HepG2 (cell line): ENCODE results near the gene PVR. TPM values are rescaled to one million over a fixed set of nuclear protein-coding genes. Genes with fewer than 3 reads are reported as not detected.
A peak's percentile ranks its signal among the peaks of the same experiment; 100 is the strongest.

Experiments used
- CBX2 ChIP-seq, 2 experiments: fragments of 200-600 bp in 1 of 2; sonication (generic); formaldehyde crosslinking in 1 of 2; IDR thresholded peaks; 2 replicates each; pipeline versions ENCODE4 v1.7.0 to v1.8.1; 2018 to 2022; ENCODE audit warnings: low read depth in 2 of 2, low read length in 1 of 2, mild to moderate bottlenecking in 1 of 2, missing genetic modification reagents in 1 of 2
- ELF3 ChIP-seq: IDR thresholded peaks from 2 replicates; pipeline ENCODE4 v1.6.1; 2016; ENCODE audit warnings: missing genetic modification reagents, missing compliant biosample characterization
- GLI4 ChIP-seq: sonication (generic); formaldehyde crosslinking; IDR thresholded peaks from 2 replicates; pipeline ENCODE4 v1.5.1; 2020; ENCODE audit warnings: missing genetic modification reagents, mild to moderate bottlenecking, moderate library complexity, borderline replicate concordance
- HHEX ChIP-seq: IDR thresholded peaks from 2 replicates; pipeline ENCODE4 v1.6.1; 2016; ENCODE audit warnings: control low read depth
- MZF1 ChIP-seq: sonication (generic); formaldehyde crosslinking; IDR thresholded peaks from 2 replicates; pipeline ENCODE4 v1.8.1; 2023; ENCODE audit warnings: mild to moderate bottlenecking, missing genetic modification reagents, borderline replicate concordance
- NAIF1 ChIP-seq: sonication (generic); formaldehyde crosslinking; IDR thresholded peaks from 2 replicates; pipeline ENCODE4 v1.5.0; 2020; ENCODE audit warnings: mild to moderate bottlenecking, missing genetic modification reagents, borderline replicate concordance
- NONO ChIP-seq, 2 experiments: fragments of 450-650 bp in 1 of 2; sonication (generic) in 1 of 2; formaldehyde crosslinking in 1 of 2; IDR thresholded peaks in 1 of 2; conservative IDR thresholded peaks in 1 of 2; 2 replicates each; pipeline versions ENCODE4 v1.6.1 to v1.8.0; 2017 to 2022; ENCODE audit warnings: mild to moderate bottlenecking in 1 of 2, missing genetic modification reagents in 1 of 2, moderate library complexity in 1 of 2
- POLR2AphosphoS5 ChIP-seq: IDR thresholded peaks from 2 replicates; pipeline ENCODE4 v1.6.1; 2012; ENCODE audit warnings: low read depth, low read length
- RFXAP ChIP-seq: sonication (generic); formaldehyde crosslinking; IDR thresholded peaks from 2 replicates; pipeline ENCODE4 v1.4.0; 2020; ENCODE audit warnings: missing genetic modification reagents, borderline replicate concordance
- SMAD3 ChIP-seq: sonication (generic); formaldehyde crosslinking; IDR thresholded peaks from 2 replicates; pipeline ENCODE4 v1.4.0; 2020; ENCODE audit warnings: missing genetic modification reagents
- SP1 ChIP-seq, 2 experiments: fragments of 450-650 bp in 1 of 2; sonication (generic) in 1 of 2; formaldehyde crosslinking in 1 of 2; IDR thresholded peaks; 2 replicates each; pipeline versions ENCODE4 v1.4.0 to v1.6.1; 2016 to 2020; ENCODE audit warnings: missing genetic modification reagents in 1 of 2
- SRY ChIP-seq: sonication (generic); formaldehyde crosslinking; IDR thresholded peaks from 2 replicates; pipeline ENCODE4 v1.8.0; 2022; ENCODE audit warnings: mild to moderate bottlenecking, missing genetic modification reagents
- TOPORS ChIP-seq: sonication (generic); formaldehyde crosslinking; IDR thresholded peaks from 2 replicates; pipeline ENCODE4 v1.8.0; 2023; ENCODE audit warnings: mild to moderate bottlenecking, missing genetic modification reagents
- ZBTB3 ChIP-seq: sonication (generic); formaldehyde crosslinking; IDR thresholded peaks from 2 replicates; pipeline ENCODE4 v1.4.0; 2020; ENCODE audit warnings: low read depth, mild to moderate bottlenecking, moderate library complexity, missing genetic modification reagents, borderline replicate concordance
- ZNF256 ChIP-seq: sonication (generic); formaldehyde crosslinking; conservative IDR thresholded peaks from 2 replicates; pipeline ENCODE4 v1.4.0; 2020; ENCODE audit warnings: missing genetic modification reagents
- ZNF335 ChIP-seq: sonication (generic); formaldehyde crosslinking; IDR thresholded peaks from 2 replicates; pipeline ENCODE4 v1.4.0; 2020; ENCODE audit warnings: missing genetic modification reagents
- ZNF670 ChIP-seq: sonication (generic); formaldehyde crosslinking; IDR thresholded peaks from 2 replicates; pipeline ENCODE4 v1.8.0; 2022; ENCODE audit warnings: mild to moderate bottlenecking, missing genetic modification reagents, borderline replicate concordance
- ZNF83 ChIP-seq: sonication (generic); formaldehyde crosslinking; IDR thresholded peaks from 2 replicates; pipeline ENCODE4 v1.4.0; 2020; ENCODE audit warnings: missing genetic modification reagents, mild to moderate bottlenecking, borderline replicate concordance
- polyA plus RNA-seq, 8 experiments: library from polyadenylated mRNA; depleted of rRNA in 3 of 8; stranded (reverse) in 7 of 8; unstranded in 1 of 8; fragments of >200 nt; fragmentation: Illumina TruSeq in 4 of 8; extraction: Trizol in 4 of 8; gene quantifications; 2 replicates each; pipeline versions ENCODE4 v1.2.1 to v1.2.3, GENCODE V29; 2011 to 2016; ENCODE audit warnings: low read depth in 4 of 8, missing spikeins in 1 of 8, mixed read lengths in 1 of 8; ENCODE audit not compliant: insufficient read depth in 1 of 8
- total RNA-seq, 5 experiments: library from RNA; depleted of rRNA; stranded (reverse); fragments of >200 nt; fragmentation: Illumina TruSeq; extraction: Trizol; gene quantifications; 2 replicates each; pipeline ENCODE4 v1.2.3, GENCODE V29; 2016; ENCODE audit warnings: low read depth in 1 of 5
- TF ChIP-seq, protein P1 (sequence below): sonication (generic); formaldehyde crosslinking; IDR thresholded peaks from 2 replicates; pipeline ENCODE4 v1.4.0; 2020; ENCODE audit warnings: mild to moderate bottlenecking, missing genetic modification reagents
- TF ChIP-seq, protein P2 (sequence below): sonication (generic); formaldehyde crosslinking; IDR thresholded peaks from 2 replicates; pipeline ENCODE4 v1.8.0; 2022; ENCODE audit warnings: missing genetic modification reagents, mild to moderate bottlenecking, inconsistent platforms, borderline replicate concordance
- TF ChIP-seq, protein P3 (sequence below): sonication (generic); formaldehyde crosslinking; IDR thresholded peaks from 2 replicates; pipeline ENCODE4 v1.4.0; 2020; ENCODE audit warnings: mild to moderate bottlenecking, missing genetic modification reagents

Gene PVR
- total and polyA plus RNA-seq, 2 of the 13 experiments (the other 11 are each of a cell fraction or from before 2014, with no cell fraction given): 43.4 to 46.6 TPM

DNA sequence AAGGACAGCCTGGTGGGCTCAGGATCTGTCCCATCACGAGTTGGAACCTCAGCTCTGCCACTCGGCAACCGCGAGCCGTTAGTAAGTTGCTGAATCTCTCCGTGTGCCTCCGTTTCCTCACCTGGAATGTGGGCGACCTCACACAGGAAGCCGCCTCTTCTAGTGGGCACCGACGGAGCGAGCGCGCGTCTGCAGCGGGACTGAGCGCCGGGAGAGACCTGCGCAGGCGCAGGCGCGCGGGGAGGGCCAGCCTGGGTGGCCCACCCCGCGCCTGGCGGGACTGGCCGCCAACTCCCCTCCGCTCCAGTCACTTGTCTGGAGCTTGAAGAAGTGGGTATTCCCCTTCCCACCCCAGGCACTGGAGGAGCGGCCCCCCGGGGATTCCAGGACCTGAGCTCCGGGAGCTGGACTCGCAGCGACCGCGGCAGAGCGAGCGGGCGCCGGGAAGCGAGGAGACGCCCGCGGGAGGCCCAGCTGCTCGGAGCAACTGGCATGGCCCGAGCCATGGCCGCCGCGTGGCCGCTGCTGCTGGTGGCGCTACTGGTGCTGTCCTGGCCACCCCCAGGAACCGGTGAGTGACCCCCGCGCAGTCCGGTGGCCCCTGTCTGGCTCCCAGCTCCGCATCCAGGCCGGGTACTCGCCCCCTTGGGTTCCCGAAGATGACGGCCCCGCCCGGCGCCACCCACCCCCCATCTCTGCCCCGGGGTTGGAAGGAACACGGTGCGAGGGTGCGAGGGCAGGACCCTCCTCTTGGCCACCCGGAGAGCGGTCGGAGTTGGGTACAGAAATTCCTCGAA is at the start of gene PVR (continued):
- TF ChIP-seq, protein P1, sequence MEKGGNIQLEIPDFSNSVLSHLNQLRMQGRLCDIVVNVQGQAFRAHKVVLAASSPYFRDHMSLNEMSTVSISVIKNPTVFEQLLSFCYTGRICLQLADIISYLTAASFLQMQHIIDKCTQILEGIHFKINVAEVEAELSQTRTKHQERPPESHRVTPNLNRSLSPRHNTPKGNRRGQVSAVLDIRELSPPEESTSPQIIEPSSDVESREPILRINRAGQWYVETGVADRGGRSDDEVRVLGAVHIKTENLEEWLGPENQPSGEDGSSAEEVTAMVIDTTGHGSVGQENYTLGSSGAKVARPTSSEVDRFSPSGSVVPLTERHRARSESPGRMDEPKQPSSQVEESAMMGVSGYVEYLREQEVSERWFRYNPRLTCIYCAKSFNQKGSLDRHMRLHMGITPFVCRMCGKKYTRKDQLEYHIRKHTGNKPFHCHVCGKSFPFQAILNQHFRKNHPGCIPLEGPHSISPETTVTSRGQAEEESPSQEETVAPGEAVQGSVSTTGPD (CRISPR knock-in tag): no peak
- TF ChIP-seq RFXAP (CRISPR knock-in tag): no peak
- peak; percentile 36; the same call in 1 of the 2 replicates for TF ChIP-seq TOPORS (CRISPR knock-in tag)
- TF ChIP-seq, protein P2, sequence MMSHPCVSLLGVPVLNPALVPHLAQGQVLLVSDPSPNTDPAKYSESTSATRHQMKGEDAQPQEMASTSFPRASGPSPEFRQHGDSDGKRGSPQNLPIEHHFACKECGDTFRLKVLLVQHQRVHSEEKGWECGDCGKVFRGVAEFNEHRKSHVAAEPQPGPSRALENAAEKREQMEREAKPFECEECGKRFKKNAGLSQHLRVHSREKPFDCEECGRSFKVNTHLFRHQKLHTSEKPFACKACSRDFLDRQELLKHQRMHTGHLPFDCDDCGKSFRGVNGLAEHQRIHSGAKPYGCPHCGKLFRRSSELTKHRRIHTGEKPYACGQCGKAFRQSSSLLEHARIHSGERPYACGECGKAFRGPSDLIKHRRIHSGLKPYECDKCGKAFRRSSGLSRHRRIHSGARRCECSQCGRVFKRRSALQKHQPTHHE (CRISPR knock-in tag): 0 out of 2 replicates have a peak, but pooled peaks have one; percentile 28
- TF ChIP-seq CBX2 (IDR thresholded peaks at IDR 0.05; ENCODE audit: low read depth, low read length): no peak
- TF ChIP-seq CBX2 (CRISPR knock-in tag; IDR thresholded peaks at IDR 0.05; ENCODE audit: low read depth): no peak
- TF ChIP-seq SRY (CRISPR knock-in tag): no peak; the same call in 1 of the 2 replicates
- no peak for TF ChIP-seq SMAD3 (CRISPR knock-in tag)
- no peak for TF ChIP-seq MZF1 (CRISPR knock-in tag)
- no peak for TF ChIP-seq SP1 (IDR thresholded peaks at IDR 0.05)
- peak; percentile 44; the same call in 1 of the 2 replicates for TF ChIP-seq SP1 (CRISPR knock-in tag; IDR thresholded peaks at IDR 0.05)
- TF ChIP-seq ELF3 (CRISPR knock-in tag): no peak
- no peak for TF ChIP-seq ZNF256 (CRISPR knock-in tag)
- no peak for TF ChIP-seq ZNF83 (CRISPR knock-in tag)
- TF ChIP-seq GLI4 (CRISPR knock-in tag): peak; percentile 40; the same call in 1 of the 2 replicates
- peak; percentile 34; the same call in 1 of the 2 replicates for TF ChIP-seq NAIF1 (CRISPR knock-in tag)
- TF ChIP-seq ZNF670: no peak
- peak; percentile 83 for TF ChIP-seq POLR2AphosphoS5
- peak; percentile 41 for TF ChIP-seq ZNF335 (CRISPR knock-in tag)
- no peak for TF ChIP-seq ZBTB3 (CRISPR knock-in tag)
- no peak for TF ChIP-seq HHEX
- TF ChIP-seq, protein P3, sequence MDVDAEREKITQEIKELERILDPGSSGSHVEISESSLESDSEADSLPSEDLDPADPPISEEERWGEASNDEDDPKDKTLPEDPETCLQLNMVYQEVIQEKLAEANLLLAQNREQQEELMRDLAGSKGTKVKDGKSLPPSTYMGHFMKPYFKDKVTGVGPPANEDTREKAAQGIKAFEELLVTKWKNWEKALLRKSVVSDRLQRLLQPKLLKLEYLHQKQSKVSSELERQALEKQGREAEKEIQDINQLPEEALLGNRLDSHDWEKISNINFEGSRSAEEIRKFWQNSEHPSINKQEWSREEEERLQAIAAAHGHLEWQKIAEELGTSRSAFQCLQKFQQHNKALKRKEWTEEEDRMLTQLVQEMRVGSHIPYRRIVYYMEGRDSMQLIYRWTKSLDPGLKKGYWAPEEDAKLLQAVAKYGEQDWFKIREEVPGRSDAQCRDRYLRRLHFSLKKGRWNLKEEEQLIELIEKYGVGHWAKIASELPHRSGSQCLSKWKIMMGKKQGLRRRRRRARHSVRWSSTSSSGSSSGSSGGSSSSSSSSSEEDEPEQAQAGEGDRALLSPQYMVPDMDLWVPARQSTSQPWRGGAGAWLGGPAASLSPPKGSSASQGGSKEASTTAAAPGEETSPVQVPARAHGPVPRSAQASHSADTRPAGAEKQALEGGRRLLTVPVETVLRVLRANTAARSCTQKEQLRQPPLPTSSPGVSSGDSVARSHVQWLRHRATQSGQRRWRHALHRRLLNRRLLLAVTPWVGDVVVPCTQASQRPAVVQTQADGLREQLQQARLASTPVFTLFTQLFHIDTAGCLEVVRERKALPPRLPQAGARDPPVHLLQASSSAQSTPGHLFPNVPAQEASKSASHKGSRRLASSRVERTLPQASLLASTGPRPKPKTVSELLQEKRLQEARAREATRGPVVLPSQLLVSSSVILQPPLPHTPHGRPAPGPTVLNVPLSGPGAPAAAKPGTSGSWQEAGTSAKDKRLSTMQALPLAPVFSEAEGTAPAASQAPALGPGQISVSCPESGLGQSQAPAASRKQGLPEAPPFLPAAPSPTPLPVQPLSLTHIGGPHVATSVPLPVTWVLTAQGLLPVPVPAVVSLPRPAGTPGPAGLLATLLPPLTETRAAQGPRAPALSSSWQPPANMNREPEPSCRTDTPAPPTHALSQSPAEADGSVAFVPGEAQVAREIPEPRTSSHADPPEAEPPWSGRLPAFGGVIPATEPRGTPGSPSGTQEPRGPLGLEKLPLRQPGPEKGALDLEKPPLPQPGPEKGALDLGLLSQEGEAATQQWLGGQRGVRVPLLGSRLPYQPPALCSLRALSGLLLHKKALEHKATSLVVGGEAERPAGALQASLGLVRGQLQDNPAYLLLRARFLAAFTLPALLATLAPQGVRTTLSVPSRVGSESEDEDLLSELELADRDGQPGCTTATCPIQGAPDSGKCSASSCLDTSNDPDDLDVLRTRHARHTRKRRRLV (CRISPR knock-in tag): no peak
- TF ChIP-seq NONO (IDR thresholded peaks at IDR 0.05): no peak
- TF ChIP-seq NONO (CRISPR knock-in tag; conservative IDR thresholded peaks at IDR 0.05): 0 out of 2 replicates have a peak, but pooled peaks have one; percentile 20
